ENCODE results near the gene ZSCAN5B.
"Not testable (repeated sequence)": the region's sequence is repeated elsewhere in the genome, so short reads cannot be mapped to it uniquely, and the experiment has no call there.

ZSCAN5B gene

DNA sequence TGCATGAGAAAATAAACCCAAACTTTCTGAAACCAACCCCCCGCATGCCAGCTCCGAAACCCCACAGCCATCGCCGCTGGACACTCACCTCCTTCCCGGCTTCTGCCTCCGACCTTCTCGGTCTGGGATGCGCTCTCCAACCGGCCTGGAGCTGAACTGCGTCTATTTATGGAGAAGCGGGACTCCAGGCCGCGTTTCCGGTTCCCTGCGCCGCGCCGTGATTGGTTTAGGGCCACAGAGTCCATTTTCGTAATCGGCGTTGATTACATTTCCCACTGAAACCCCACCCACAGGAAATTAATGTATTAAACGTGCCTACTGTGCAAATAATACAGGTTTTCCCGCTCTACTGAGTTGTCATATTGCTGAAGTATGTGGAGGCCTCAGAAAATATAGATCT, at the start of gene ZSCAN5B:
TSS of gene ZSCAN5B (minus strand) at position 138 of the 400 bp plus-strand sequence. CDS start 4,731 bp downstream, outside the sequence.
- DNase-seq: not testable (repeated sequence)

DNA sequence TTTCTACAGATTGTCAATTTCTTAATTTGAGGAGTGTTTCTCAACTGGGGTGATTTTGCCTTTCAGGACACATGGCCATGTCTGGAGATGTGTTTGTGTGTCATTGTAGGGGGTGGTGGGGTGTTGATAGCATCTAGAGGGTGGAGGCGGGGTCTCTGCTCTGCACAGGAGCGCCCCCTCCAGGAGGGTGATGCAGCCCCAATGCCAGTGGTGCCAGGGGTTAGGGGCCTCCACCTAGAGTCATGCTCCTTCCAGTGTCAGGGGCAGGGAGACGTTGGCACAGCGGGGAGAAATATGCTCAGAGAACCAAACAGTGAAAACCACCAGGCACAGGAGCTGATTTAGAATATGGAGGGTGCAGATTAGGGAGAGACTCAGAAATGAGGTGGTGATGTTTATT, 48.2 kb upstream of the ZSCAN5B start:
- not testable (repeated sequence) for DNase-seq

DNA sequence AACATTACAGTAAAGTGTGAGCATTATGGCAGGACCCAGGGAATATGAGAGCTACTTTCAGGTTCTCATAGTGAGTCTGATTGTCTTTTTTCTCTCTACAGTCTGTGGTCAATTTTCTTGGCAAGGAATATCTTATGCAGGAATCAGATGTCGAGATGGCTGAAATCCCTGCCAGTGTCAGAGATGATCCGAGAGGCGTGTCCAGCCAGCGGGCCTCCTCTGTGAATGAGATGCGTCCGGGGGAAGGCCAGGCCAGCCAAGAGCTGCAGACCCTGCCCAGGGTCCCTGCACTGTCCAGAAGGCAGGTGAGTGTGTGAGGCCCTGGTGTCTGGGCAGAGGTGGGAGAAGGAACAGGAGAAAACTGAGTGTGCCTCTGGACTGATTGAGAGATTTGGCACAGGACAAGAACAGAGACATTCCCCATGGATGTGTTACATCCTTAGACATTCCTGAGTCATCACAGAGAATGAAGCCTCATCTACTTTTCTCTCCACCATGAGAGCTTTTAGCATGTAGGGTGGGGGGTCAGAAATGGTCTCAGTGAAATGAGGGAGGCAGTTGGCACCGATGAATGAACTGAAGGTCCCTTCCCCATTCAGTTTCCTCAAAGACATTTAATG, 47.6 kb upstream of the ZSCAN5B start:
- DNase-seq: no peak

DNA sequence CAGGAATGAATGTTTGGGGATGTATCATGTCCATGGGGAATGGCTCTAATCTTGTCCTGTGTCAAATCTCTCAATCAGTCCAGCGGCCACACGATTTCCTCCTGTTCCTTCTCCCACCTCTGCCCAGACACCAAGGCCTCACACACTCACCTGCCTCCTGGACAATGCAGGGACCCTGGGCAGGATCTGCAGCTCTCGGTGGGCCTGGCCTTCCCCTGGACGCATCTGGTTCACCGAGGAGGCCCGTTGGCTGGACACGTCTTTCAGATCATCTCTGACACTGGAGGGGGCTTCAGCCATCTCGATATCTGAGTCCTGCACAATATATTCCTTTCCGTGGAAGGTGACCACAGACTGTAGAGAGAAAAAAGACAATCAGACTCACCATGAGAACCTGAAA, 25.9 kb upstream of the ZSCAN5B start:
- DNase-seq: no peak

DNA sequence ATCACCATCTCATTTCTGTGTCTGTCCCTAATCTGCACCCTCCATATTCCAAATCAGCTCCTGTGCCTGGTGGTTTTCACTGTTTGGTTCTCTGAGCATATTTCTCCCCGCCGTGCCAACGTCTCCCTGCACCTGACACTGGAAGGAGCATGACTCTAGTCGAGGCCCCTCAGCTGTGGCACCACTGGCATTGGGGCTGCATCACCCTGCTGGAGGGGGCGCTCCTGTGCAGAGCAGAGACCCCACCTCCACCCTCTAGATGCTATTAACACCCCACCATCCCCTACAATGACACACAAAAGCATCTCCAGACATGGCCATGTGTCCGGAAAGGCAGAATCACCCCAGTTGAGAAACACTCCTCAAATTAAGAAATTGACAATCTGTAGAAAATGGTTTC, 25.3 kb upstream of the ZSCAN5B start:
- DNase-seq: no peak

DNA sequence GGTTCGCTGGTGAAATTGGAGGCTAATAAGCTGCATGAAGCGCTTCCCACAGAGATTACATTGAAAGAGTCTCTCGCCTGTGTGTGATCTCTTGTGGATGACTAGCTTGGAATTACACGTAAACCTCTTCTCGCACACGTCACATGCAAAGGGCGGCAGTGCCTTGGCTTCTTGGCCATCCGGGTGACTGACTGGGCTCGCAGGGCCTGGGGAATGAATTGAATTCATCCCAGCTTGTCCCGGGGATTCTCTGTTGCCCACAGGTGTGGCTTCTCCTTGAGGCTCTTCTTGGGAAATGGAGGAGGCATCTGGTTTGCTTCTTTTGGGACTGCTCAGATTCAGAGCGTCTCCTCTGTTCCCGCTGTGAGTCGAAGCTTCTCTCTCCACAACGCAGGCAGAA, 24.3 kb upstream of the ZSCAN5B start:
- no peak for DNase-seq

GRCh38 chr19:56221442-56221841, 23.9 kb upstream of the ZSCAN5B start:
- DNase-seq: not testable (repeated sequence)

DNA sequence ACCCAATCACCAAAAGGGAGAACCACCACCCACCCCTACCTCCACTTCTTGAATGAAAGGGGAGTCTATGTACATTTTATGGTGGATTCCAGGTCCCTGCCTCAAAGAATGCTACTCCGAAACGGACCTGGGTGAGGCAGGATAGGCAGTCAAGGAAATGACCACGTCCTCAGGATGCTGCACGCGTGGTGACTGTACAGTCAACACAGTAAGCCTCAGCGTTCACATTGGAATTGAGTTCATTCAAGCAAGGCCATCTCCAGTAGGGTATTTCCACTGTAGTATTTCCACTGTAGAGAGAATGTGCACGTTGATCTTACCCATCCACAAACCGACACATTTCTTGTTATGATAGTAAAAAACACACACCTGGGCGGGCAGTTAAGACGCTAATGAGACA, 21.4 kb upstream of the ZSCAN5B start:
- DNase-seq: no peak

DNA sequence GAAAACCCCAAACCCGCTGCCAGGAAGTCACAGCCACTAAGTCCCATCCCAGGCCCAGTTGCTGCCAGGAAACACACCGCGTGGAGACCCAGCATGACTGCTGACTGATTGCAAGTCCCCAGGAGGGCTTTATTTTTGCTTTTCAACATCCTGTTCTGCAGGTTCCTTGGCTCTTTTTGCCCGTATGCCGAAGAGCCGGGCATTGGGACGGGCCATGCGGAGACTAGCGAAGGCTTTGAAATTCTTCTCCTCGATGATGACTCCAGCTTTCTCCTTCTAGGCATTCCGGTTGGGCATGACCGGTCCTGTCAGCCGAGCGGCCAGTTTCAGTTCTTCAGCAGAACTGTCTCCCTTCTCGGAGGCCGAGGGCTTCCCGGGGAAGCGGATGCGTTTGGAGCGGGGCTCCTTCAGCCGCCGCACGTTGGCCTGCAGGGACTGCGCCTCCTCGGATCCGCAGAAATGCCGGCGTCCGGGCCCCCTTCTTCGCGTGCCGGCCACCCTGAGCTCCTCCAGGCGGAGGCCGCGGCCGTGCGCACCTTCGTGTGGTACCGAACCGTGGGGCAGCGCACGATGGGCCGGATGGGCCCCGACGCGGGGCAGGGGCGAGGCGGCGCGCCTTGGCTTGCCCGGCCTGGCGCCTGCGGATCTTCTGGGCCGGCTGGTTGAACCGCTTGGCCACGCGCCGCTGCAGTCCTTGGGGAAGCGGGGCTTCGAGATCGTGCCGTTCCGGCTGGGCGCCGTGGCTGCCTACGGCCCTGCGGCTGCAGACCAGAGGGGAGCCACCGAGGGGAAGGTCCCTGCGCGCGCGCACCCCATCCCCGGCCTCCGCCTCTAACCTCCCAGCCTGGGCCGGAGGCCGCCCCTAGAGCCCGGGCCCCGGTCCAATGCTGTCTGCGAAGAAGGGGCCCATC, 19.7 kb upstream of the ZSCAN5B start:
- no peak for DNase-seq

DNA sequence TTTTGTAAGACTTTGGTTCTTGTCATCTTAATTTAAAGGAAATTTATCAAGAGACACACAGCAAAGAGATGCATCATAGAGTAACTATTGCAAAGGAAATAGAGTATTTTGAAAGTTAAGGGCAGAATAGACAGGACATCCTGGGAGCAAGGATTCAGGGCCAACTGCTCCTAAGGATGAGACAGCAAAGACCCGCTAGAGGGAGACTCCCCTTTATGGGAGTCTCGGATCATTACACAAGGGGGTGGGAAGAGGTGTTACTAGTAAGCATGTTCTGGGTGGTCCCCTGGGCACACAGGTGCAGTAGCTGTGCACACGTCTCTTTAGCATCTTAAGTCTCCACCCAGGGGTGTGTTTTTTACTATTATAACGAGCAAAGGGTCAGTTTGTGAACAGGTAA, 14.1 kb upstream of the ZSCAN5B start:
- no peak for DNase-seq

- not testable (repeated sequence) for DNase-seq
These were observed 12.5 kb upstream of the ZSCAN5B start for GRCh38 chr19:56210036-56210435.

GRCh38 chr19:56209091-56209490, 11.5 kb upstream of the ZSCAN5B start:
- no peak for DNase-seq

- DNase-seq: not testable (repeated sequence)
These were observed 10.0 kb upstream of the ZSCAN5B start for GRCh38 chr19:56207581-56207980.

- DNase-seq: no peak
These were observed 4.4 kb upstream of the ZSCAN5B start, which contains the start of gene ZSCAN5C for GRCh38 chr19:56201973-56202372. Gene ZSCAN5C, plus strand, starts transcription at chr19:56202273. Its CDS starts 3,641 bp downstream, at chr19:56205914.

DNA sequence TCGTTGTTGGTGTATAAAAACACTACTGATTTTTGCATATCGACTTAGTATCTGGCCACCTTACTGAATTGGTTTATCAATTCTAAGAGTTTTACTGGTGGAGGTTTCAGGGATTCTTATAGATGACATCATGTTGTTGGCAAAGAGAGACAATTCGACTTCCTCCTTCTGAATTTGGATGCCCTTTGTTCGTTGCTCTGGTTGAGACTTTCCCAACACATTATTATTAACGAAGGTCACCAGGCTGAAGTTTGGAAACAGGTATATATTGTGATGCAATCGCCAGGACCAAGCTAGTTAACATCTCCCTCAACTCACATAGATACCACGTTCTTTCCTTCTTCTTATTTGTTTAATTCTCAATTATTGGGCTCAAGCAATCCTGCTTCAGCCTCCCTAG, 2.1 kb upstream of the ZSCAN5B start:
- no peak for DNase-seq

DNA sequence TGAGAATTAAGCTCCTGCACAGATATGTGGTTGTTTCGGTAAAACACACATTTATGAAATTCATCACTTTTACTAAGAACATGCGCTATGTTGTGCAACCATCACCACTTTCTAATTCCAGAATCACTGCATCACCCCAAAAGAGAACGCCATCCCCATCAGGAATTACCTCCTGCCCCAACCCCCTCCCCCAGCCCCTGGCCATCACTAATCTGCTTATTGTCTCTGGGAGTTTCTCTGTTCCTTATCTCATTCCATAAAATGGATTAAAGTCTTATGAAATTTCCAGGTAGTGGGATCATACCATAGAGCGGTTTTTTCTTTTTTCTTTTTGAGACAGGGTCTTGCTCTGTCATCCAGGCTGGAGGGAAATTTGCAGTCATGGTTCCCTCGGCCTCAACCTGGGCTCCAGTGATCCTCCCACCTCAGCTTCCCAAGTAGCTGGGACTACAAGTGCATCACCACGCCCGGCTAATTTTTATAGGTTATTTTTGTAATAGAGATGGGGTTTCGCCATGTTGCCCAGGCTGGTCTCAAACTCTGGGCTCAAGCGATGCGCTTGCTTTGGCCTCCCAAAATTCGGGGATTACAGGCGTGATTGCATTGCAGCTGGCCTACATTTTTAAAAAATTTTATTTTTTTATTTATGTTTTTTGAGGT, 3.5 kb downstream of the ZSCAN5B start:
- DNase-seq: no peak

GRCh38 chr19:56191711-56192110, 5.9 kb downstream of the ZSCAN5B start:
- DNase-seq: no peak

DNA sequence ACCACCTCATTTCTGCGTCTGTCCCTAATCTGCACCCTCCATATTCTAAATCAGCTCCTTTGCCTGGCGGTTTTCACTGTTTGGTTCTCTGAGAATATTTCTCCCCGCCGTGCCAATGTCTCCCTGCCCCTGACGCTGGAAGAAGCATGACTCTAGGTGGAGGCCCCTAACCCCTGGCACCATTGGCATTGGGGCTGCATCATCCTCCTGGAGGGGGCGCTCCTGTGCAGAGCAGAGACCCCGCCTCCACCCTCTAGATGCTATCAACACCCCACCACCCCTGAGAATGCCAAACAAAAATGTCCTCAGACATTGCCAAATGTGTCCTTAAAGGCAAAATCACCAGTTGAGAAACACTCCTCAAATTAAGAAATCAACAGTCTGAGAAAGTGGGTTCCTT, 6.5 kb downstream of the ZSCAN5B start:
- no peak for DNase-seq

DNA sequence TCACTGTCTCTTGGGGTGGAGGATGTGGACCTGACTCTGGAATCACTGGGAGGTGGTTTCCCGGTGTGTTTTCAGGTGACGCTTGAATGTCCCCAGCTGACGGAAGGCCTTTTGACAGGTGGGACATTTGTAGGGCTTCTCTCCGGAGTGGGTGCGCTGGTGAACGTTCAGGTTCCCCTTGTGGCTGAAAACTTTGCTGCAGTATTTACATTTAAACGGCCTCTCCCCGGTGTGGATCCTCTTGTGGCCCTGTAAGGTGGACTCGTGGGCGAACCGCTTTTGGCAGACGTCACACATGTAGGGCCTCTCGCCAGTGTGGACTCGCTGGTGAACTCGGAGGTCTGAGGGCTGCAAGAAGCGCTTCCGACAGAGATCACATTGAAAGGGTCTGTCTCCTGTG, 7.8 kb downstream of the ZSCAN5B start:
- no peak for DNase-seq

DNA sequence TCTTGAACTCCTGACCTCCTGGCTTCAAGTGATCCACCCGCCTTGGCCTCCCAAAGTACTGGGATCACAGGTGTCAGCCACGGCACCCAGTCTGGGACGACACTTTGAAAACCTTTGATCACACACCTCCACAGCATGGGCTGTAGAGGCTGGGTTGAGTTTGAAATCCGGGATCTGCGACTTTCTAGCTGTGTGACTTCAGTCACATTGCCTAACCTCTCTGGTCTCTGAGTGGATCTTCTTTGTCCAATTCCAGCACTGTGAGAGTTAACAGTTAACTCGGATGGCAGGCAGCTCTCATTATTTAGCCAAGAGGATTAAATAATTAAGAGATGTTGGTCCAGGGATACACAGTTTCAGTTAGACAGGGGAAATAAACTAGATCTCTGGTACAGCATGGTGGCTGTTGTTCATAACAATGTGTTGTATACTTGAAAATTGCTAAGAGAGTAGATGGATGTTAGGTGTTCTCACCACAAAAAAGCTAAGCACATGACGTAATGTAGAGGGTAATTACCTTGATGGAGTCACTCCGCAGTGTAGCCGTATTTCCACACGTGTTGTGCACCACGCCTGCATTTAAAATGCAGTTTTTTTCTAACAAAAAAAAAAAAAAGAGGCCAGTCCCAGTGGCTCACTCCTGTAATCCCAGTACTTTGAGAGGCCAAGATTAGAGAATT, 19.9 kb downstream of the ZSCAN5B start:
- DNase-seq: no peak

DNA sequence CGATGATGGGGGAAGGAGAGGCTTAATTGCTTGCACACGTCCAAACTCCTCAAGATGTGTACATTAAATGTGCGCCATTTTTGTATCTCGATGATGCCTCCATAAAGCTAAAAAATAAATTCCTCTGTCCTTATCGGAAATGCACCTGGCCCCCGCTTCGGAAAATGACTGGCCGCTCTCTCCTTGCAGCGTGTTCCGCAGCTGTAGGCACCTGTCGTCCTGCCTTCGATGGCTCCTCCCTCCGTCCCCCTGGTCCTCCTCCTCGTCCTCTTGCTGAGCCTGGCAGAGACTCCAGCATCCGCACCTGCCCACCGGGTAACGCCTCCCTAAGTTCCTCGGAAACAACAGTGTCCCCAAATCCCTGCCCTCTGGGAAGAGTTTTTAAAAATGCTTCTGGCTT, 20.7 kb downstream of the ZSCAN5B start:
- DNase-seq: no peak

DNA sequence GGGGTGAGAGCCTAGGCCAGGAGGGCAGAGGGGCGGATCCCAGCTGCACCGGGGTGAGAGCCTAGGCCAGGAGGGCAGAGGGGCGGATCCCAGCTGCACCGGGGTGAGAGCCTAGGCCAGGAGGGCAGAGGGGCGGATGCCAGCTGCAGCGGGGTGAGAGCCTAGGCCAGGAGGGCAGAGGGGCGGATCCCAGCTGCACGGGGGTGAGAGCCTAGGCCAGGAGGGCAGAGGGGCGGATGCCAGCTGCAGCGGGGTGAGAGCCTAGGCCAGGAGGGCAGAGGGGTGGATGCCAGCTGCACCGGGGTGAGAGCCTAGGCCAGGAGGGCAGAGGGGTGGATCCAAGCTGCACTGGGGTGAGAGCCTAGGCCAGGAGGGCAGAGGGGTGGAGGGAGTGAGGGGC, 21.3 kb downstream of the ZSCAN5B start:
- not testable (repeated sequence) for DNase-seq

GRCh38 chr19:56175861-56176307, 21.7 kb downstream of the ZSCAN5B start, which contains the start of gene GALP:
Gene GALP, plus strand, starts transcription at chr19:56176008. Its CDS starts 1,101 bp downstream, at chr19:56177109.
- not testable (repeated sequence) for DNase-seq
